HL-60 (cell line): ENCODE results near the gene KRT20.

ENCODE experiments used
- GABPA ChIP-seq: IDR thresholded peaks from 2 replicates; pipeline ENCODE4 v1.6.1; 2012; ENCODE audit warnings: low read depth
- POLR2AphosphoS5 ChIP-seq: IDR thresholded peaks from 2 replicates; pipeline ENCODE4 v1.6.1; 2012; ENCODE audit warnings: low read depth
- SPI1 ChIP-seq: IDR thresholded peaks from 2 replicates; pipeline ENCODE4 v1.6.1; 2012; ENCODE audit warnings: low read depth, mild to moderate bottlenecking, borderline replicate concordance
- TF ChIP-seq, protein P1 (sequence below): IDR thresholded peaks from one replicate; pipeline ENCODE4 v1.5.1; 2011; ENCODE audit warnings: low read length, control low read depth, inconsistent platforms; ENCODE audit not compliant: insufficient read depth
- TF ChIP-seq, protein P2 (sequence below): IDR thresholded peaks from 2 replicates; pipeline ENCODE4 v1.6.1; 2012; ENCODE audit warnings: low read depth; ENCODE audit not compliant: insufficient replicate concordance

DNA sequence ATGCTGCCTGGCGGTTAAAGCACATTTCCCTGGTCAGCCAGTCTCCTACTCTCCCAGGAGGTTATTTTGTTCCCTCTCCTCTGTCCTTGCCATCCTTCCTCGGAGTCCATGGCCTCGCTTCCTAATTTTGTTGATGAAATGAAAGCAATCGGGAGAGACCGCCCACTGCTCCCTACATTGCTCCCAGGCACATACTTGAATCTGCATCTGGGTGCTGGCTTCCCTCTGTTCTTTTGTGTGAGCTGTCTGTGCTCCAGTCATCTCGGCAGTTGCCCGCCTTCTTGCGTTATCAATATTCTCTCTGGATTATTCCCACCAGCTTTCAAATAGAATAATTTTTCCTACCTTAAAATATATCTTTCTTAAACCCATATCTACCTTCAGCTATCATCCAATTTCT lies 41.3 kb upstream of the KRT20 start:
- TF ChIP-seq, protein P1, sequence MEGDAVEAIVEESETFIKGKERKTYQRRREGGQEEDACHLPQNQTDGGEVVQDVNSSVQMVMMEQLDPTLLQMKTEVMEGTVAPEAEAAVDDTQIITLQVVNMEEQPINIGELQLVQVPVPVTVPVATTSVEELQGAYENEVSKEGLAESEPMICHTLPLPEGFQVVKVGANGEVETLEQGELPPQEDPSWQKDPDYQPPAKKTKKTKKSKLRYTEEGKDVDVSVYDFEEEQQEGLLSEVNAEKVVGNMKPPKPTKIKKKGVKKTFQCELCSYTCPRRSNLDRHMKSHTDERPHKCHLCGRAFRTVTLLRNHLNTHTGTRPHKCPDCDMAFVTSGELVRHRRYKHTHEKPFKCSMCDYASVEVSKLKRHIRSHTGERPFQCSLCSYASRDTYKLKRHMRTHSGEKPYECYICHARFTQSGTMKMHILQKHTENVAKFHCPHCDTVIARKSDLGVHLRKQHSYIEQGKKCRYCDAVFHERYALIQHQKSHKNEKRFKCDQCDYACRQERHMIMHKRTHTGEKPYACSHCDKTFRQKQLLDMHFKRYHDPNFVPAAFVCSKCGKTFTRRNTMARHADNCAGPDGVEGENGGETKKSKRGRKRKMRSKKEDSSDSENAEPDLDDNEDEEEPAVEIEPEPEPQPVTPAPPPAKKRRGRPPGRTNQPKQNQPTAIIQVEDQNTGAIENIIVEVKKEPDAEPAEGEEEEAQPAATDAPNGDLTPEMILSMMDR: no peak
- TF ChIP-seq POLR2AphosphoS5 (no peak), GABPA (no peak), SPI1 (no peak)
- TF ChIP-seq, protein P2, sequence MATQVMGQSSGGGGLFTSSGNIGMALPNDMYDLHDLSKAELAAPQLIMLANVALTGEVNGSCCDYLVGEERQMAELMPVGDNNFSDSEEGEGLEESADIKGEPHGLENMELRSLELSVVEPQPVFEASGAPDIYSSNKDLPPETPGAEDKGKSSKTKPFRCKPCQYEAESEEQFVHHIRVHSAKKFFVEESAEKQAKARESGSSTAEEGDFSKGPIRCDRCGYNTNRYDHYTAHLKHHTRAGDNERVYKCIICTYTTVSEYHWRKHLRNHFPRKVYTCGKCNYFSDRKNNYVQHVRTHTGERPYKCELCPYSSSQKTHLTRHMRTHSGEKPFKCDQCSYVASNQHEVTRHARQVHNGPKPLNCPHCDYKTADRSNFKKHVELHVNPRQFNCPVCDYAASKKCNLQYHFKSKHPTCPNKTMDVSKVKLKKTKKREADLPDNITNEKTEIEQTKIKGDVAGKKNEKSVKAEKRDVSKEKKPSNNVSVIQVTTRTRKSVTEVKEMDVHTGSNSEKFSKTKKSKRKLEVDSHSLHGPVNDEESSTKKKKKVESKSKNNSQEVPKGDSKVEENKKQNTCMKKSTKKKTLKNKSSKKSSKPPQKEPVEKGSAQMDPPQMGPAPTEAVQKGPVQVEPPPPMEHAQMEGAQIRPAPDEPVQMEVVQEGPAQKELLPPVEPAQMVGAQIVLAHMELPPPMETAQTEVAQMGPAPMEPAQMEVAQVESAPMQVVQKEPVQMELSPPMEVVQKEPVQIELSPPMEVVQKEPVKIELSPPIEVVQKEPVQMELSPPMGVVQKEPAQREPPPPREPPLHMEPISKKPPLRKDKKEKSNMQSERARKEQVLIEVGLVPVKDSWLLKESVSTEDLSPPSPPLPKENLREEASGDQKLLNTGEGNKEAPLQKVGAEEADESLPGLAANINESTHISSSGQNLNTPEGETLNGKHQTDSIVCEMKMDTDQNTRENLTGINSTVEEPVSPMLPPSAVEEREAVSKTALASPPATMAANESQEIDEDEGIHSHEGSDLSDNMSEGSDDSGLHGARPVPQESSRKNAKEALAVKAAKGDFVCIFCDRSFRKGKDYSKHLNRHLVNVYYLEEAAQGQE: no peak
